ENCODE measurements around the gene AHCTF1. TPM values are rescaled to one million over a fixed set of nuclear protein-coding genes. Genes with fewer than 3 reads are reported as not detected.

AHCTF1 gene
- total RNA-seq, 1 donor, result 32.6 TPM

DNA sequence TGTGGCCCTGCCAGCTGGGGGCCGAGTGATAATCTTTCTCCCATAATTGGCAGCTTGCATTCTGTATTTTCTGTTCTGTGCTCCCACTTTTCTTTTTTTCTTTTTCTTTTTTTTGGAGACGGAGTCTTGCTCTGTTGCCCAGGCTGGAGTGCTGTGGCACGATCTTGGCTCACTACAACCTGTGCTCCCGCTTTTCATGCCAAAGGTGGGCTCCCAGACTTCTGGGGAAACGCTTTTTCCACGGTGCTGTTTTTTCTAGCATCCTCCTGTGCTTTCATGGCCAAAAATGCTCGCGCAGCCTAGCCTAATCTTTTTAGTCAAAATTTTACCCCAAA lies 585 bp upstream of the AHCTF1 start:
- Histone ChIP-seq H3K4me2 (ENCODE audit: insufficient read depth, low read length) (peak overlapping the region; percentile 95), H3K9me3 (ENCODE audit: low read depth, low read length) (no peaks in the 10 kb centered on the region), H3K36me3 (ENCODE audit: insufficient read depth, low read length) (peaks cover 3% of the 10 kb centered on the region), H3K4me3 (ENCODE audit: insufficient read depth, low read length) (peak overlapping the region; percentile 93), H3K79me2 (ENCODE audit: insufficient read depth, low read length) (peaks cover 37% of the 10 kb centered on the region), H2AFZ (ENCODE audit: low read length) (peak overlapping the region; percentile 94), H4K20me1 (ENCODE audit: insufficient read depth, low read length) (peaks cover 19% of the 10 kb centered on the region), H3K27me3 (ENCODE audit: insufficient read depth, low read length) (no peaks in the 10 kb centered on the region), H3K27ac (ENCODE audit: low read depth, low read length) (peak overlapping the region; percentile 27), H3K4me1 (ENCODE audit: insufficient read depth, low read length) (peaks cover 11% of the 10 kb centered on the region)
- DNase-seq (ENCODE audit: insufficient read length, low spot score, missing footprints), result no peak
- TF ChIP-seq, protein P1, sequence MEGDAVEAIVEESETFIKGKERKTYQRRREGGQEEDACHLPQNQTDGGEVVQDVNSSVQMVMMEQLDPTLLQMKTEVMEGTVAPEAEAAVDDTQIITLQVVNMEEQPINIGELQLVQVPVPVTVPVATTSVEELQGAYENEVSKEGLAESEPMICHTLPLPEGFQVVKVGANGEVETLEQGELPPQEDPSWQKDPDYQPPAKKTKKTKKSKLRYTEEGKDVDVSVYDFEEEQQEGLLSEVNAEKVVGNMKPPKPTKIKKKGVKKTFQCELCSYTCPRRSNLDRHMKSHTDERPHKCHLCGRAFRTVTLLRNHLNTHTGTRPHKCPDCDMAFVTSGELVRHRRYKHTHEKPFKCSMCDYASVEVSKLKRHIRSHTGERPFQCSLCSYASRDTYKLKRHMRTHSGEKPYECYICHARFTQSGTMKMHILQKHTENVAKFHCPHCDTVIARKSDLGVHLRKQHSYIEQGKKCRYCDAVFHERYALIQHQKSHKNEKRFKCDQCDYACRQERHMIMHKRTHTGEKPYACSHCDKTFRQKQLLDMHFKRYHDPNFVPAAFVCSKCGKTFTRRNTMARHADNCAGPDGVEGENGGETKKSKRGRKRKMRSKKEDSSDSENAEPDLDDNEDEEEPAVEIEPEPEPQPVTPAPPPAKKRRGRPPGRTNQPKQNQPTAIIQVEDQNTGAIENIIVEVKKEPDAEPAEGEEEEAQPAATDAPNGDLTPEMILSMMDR (IDR thresholded peaks at IDR 0.05; ENCODE audit: extremely low read depth, low read depth, low read length), result no peak

DNA sequence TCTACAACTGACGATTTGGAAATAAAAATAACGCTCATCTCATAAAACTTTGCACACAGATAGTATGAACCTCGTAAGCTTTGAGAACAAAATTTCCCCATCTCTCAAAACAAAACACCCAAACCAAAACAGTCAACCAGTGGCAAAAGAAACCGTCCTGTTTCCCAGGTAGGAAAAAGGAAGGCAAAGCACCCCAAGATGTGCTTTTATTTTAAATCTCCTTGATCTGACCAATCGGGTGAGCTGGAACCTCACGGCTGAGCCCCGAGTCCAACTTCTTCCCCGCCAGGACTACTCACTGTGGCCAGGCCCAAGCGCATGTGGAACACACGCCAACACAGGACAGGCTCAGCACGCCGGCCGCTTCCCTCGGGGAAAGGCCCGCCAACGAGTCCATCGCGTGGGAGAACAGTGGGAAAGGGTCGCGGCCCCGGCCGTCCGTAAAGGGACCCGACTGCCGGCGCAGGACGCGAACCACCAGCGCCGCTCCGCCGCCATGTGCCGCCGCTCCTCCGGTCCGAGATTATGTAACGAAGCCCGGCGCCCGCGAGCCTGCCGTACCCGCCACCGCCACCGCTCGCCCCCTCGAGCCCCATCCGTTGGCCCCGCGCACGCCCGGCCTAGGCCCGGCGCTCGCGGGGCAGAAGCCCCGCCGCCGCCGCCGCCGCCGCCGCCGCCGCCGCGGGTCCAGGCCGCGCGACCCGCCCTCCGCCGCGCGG lies 759 bp downstream of the AHCTF1 start:
- Histone ChIP-seq H3K79me2 (ENCODE audit: insufficient read depth, low read length) (peaks cover 50% of the 10 kb centered on the region), H3K27me3 (ENCODE audit: insufficient read depth, low read length) (no peaks in the 10 kb centered on the region), H3K36me3 (ENCODE audit: insufficient read depth, low read length) (peaks cover 6% of the 10 kb centered on the region), H3K4me1 (ENCODE audit: insufficient read depth, low read length) (peaks cover 11% of the 10 kb centered on the region), H4K20me1 (ENCODE audit: insufficient read depth, low read length) (peaks cover 30% of the 10 kb centered on the region), H3K27ac (ENCODE audit: low read depth, low read length) (peak overlapping the region; percentile 72), H2AFZ (ENCODE audit: low read length) (peak overlapping the region; percentile 92), H3K9me3 (ENCODE audit: low read depth, low read length) (no peaks in the 10 kb centered on the region), H3K4me2 (ENCODE audit: insufficient read depth, low read length) (peak overlapping the region; percentile 82), H3K4me3 (ENCODE audit: insufficient read depth, low read length) (peak overlapping the region; percentile 93)
- DNase-seq (ENCODE audit: insufficient read length, low spot score, missing footprints), result peak; percentile 91
- TF ChIP-seq, protein P1 (IDR thresholded peaks at IDR 0.05; ENCODE audit: extremely low read depth, low read depth, low read length), result no peak

DNA sequence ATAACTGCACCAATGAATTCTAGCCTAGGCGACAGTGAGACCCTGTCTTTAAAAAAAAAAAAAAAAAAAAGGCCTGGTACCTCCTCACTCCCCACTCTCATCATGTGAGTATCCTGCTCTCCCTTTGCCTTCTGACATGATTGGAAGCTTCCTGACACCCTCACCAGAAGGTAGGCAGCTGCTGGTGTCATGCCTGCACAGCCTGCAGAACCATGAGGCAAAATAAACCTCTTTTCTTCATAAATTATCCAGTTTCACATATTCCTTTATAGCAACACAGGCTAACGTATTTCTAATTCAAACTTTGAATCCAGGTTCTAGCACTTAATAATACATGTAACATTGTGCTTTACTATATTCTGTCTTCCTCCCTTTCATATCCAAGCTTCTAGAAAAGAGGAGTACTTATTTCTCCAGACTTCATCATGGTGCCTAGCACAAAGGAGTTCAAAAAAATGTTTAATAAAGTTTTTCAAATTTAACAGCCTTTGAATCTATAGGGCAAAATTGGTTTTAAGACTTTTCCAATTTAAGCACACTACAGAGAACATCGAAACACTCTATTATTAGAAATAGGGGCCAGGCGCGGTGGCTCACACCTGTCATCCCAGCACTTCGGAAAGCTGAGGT lies 5.6 kb downstream of the AHCTF1 start:
- H3K79me2 ChIP-seq (ENCODE audit: insufficient read depth, low read length), result peaks cover 93% of the 10 kb centered on the region
- TF ChIP-seq, protein P1 (IDR thresholded peaks at IDR 0.05; ENCODE audit: extremely low read depth, low read depth, low read length), result no peak
- peaks cover 6% of the 10 kb centered on the region for H3K36me3 ChIP-seq (ENCODE audit: insufficient read depth, low read length)
- no peak overlapping the region for H2AFZ ChIP-seq (ENCODE audit: low read length)
- H3K27ac ChIP-seq (ENCODE audit: low read depth, low read length), result no peak overlapping the region
- peaks cover 64% of the 10 kb centered on the region for H4K20me1 ChIP-seq (ENCODE audit: insufficient read depth, low read length)
- H3K4me2 ChIP-seq (ENCODE audit: insufficient read depth, low read length), result no peak overlapping the region
- no peak overlapping the region for H3K4me3 ChIP-seq (ENCODE audit: insufficient read depth, low read length)
- H3K9me3 ChIP-seq (ENCODE audit: low read depth, low read length), result no peaks in the 10 kb centered on the region
- H3K27me3 ChIP-seq (ENCODE audit: insufficient read depth, low read length), result no peaks in the 10 kb centered on the region
- no peak for DNase-seq (ENCODE audit: insufficient read length, low spot score, missing footprints)
- peaks cover 15% of the 10 kb centered on the region for H3K4me1 ChIP-seq (ENCODE audit: insufficient read depth, low read length)

DNA sequence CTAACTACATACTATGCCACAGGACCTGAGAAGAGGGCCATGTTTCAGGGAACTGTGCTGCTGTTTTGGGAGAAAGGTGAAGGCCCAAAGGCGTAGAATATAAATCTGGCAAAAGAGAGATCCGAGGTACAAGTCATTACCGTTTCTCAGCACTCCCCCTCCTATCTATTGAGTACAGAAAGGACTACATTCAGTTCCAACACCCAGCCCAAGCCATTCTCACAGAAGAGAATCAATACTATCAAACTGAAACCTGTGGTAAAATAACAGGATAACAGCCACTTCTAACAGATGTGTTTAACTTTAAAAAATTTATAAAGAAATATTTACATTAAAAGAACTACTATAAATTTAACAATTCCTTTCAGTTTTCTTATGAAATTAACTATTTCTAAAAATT lies 7.8 kb downstream of the AHCTF1 start:
- peaks cover 6% of the 10 kb centered on the region for H3K36me3 ChIP-seq (ENCODE audit: insufficient read depth, low read length)
- peaks cover 56% of the 10 kb centered on the region for H4K20me1 ChIP-seq (ENCODE audit: insufficient read depth, low read length)

More for the DNA sequence above, 7.8 kb downstream of the AHCTF1 start:
- Histone ChIP-seq H3K4me3 (ENCODE audit: insufficient read depth, low read length) (no peak overlapping the region), H3K79me2 (ENCODE audit: insufficient read depth, low read length) (peaks cover 93% of the 10 kb centered on the region), H3K4me1 (ENCODE audit: insufficient read depth, low read length) (peaks cover 11% of the 10 kb centered on the region), H3K27ac (ENCODE audit: low read depth, low read length) (no peak overlapping the region), H3K27me3 (ENCODE audit: insufficient read depth, low read length) (no peaks in the 10 kb centered on the region), H2AFZ (ENCODE audit: low read length) (no peak overlapping the region), H3K4me2 (ENCODE audit: insufficient read depth, low read length) (no peak overlapping the region), H3K9me3 (ENCODE audit: low read depth, low read length) (no peaks in the 10 kb centered on the region)
- TF ChIP-seq, protein P1 (IDR thresholded peaks at IDR 0.05; ENCODE audit: extremely low read depth, low read depth, low read length), result no peak
- DNase-seq (ENCODE audit: insufficient read length, low spot score, missing footprints), result no peak

All from osteoblast (primary cell).